CD4-positive, alpha-beta memory T cell (primary cell): ENCODE data around the gene ERI3. TPM values are rescaled to one million over a fixed set of nuclear protein-coding genes. Genes with fewer than 3 reads are reported as not detected.

Experiments used
- CTCF ChIA-PET: fragments of 350-600 bp; sonication (Branson Sonifier 250); formaldehyde crosslinking; loops from one replicate; lab custom pipeline; 2021; ENCODE audit warnings: inconsistent platforms; ENCODE audit not compliant: partially characterized antibody; lab: Charles Lee
- POLR2A ChIA-PET: fragments of 350-600 bp; sonication (Branson Sonifier 250); formaldehyde crosslinking; loops from one replicate; lab custom pipeline; 2021; ENCODE audit not compliant: partially characterized antibody; lab: Charles Lee
- DNase-seq, 5 donors: peaks; one replicate each; pipeline versions ENCODE4 v3.0.0 to v3.0.0-alpha.2; 2020 to 2022; ENCODE audit warnings: mixed read lengths in 1 of 5
- H3K27ac ChIP-seq: one replicate; pipeline ENCODE4 v1.7.0; 2013; ENCODE audit warnings: low read depth, low read length
- H3K27me3 ChIP-seq: 2 replicates; pipeline ENCODE4 v1.7.0; 2013; ENCODE audit warnings: mild to moderate bottlenecking, low read length, moderate library complexity; ENCODE audit not compliant: insufficient read depth
- H3K36me3 ChIP-seq: 2 replicates; pipeline ENCODE4 v1.7.0; 2013; ENCODE audit warnings: mild to moderate bottlenecking, low read length, moderate library complexity; ENCODE audit not compliant: insufficient read depth
- H3K4me1 ChIP-seq: 2 replicates; pipeline ENCODE4 v1.7.0; 2013; ENCODE audit warnings: mild to moderate bottlenecking, low read length, moderate library complexity; ENCODE audit not compliant: insufficient read depth
- H3K4me3 ChIP-seq, 2 donors: one replicate each; pipeline ENCODE4 v1.7.0; 2013; ENCODE audit warnings: low read length in 2 of 2, mild to moderate bottlenecking in 1 of 2
- H3K9me3 ChIP-seq, 2 donors: one replicate each; pipeline ENCODE4 v1.7.0; 2013; ENCODE audit warnings: low read length in 2 of 2, control low read depth in 1 of 2; ENCODE audit not compliant: control insufficient read depth in 1 of 2
- H3K27ac Mint-ChIP-seq, 7 donors: one replicate each; pipeline ENCODE4 v1.8.0; 2020 to 2021; ENCODE audit warnings: mixed read lengths in 7 of 7, mild to moderate bottlenecking in 6 of 7, inconsistent platforms in 3 of 7, moderate library complexity in 3 of 7
- H3K27me3 Mint-ChIP-seq, 2 donors: one replicate each; pipeline ENCODE4 v1.8.0; 2020 to 2021; ENCODE audit warnings: mixed read lengths in 2 of 2
- H3K36me3 Mint-ChIP-seq, 2 donors: one replicate each; pipeline ENCODE4 v1.8.0; 2020 to 2021; ENCODE audit warnings: mixed read lengths in 2 of 2, inconsistent platforms in 1 of 2, mild to moderate bottlenecking in 1 of 2
- H3K4me1 Mint-ChIP-seq, 4 donors: one replicate each; pipeline ENCODE4 v1.8.0; 2020 to 2021; ENCODE audit warnings: mixed read lengths in 4 of 4, mild to moderate bottlenecking in 1 of 4
- H3K4me3 Mint-ChIP-seq, 8 donors: one replicate each; pipeline ENCODE4 v1.8.0; 2020 to 2021; ENCODE audit warnings: mixed read lengths in 8 of 8, mild to moderate bottlenecking in 7 of 8, moderate library complexity in 6 of 8, inconsistent platforms in 3 of 8
- H3K9me3 Mint-ChIP-seq, 8 donors: one replicate each; pipeline ENCODE4 v1.8.0; 2020 to 2021; ENCODE audit warnings: mixed read lengths in 8 of 8, mild to moderate bottlenecking in 5 of 8, inconsistent platforms in 3 of 8, moderate library complexity in 1 of 8
- intact Hi-C: fragments of 100-400 bp; cut with micrococcal nuclease; formaldehyde crosslinking; loops from one replicate; pipeline ENCODE4 v1.15.1; 2023
- polyA plus RNA-seq, 2 donors: library from polyadenylated mRNA; unstranded; fragments of 300-500 nt; fragmentation: Illumina TruSeq; gene quantifications; one replicate each; pipeline ENCODE4 v1.2.3, GENCODE V29; 2021
- total RNA-seq, 2 experiments: library from RNA; stranded (reverse); gene quantifications; one replicate each; pipeline ENCODE4 v1.2.3, GENCODE V29; 2021

The ERI3 gene
- total and polyA plus RNA-seq, 4 experiments from 2014 or later, result 26.4 to 59.4 (median 31.7) TPM

- no peak overlapping the region for H3K4me3 Mint-ChIP-seq
- CTCF ChIA-PET, result interaction anchor here (0.7 to 1.0 kb wide), 2 partner anchors 9 to 266 kb away, joined by 3 read pairs; no protein-coding TSS in a partner anchor
- Histone ChIP-seq H3K36me3 (peaks cover 29% of the 10 kb centered on the region), H3K27me3 (no peaks in the 10 kb centered on the region), H3K4me3 (no peak overlapping the region), H3K4me1 (no peaks in the 10 kb centered on the region), H3K9me3 (no peaks in the 10 kb centered on the region), H3K27ac (no peak overlapping the region)
- peaks cover 76 to 82% of the 10 kb centered on the region in 2 donors for H3K36me3 Mint-ChIP-seq
- peak overlapping the region in 1 of 7 donors; percentile 3 for H3K27ac Mint-ChIP-seq
- POLR2A ChIA-PET, result no interaction called here
- intact Hi-C loops, result no loop called here
- peak in 2 of 5 donors; percentile 1 to 11 for DNase-seq
- H3K9me3 Mint-ChIP-seq, result no peaks in the 10 kb centered on the region
- H3K27me3 Mint-ChIP-seq, result no peaks in the 10 kb centered on the region
- peaks cover 0 to 12% (median 2%) of the 10 kb centered on the region in 4 donors for H3K4me1 Mint-ChIP-seq
Observed at GRCh38 chr1:44305962-44306422, 49.1 kb downstream of the ERI3 start.

- no peak for DNase-seq
- H3K27ac Mint-ChIP-seq, result peak overlapping the region in 2 of 7 donors; percentile 30 to 31
- H3K9me3 Mint-ChIP-seq, result no peaks in the 10 kb centered on the region
- peaks cover 22% of the 10 kb centered on the region for H3K36me3 ChIP-seq
- intact Hi-C loops, result no loop called here
- H3K4me3 Mint-ChIP-seq, result no peak overlapping the region
- no peak overlapping the region for H3K4me3 ChIP-seq
- POLR2A ChIA-PET, result no interaction called here
- H3K9me3 ChIP-seq, result no peaks in the 10 kb centered on the region
- no peaks in the 10 kb centered on the region for H3K27me3 Mint-ChIP-seq
- no peaks in the 10 kb centered on the region for H3K4me1 ChIP-seq
- no peak overlapping the region for H3K27ac ChIP-seq
- H3K4me1 Mint-ChIP-seq, result peaks cover 0 to 9% (median 2%) of the 10 kb centered on the region in 4 donors
- CTCF ChIA-PET, result no interaction called here
- H3K27me3 ChIP-seq, result no peaks in the 10 kb centered on the region
- H3K36me3 Mint-ChIP-seq, result peaks cover 72 to 74% of the 10 kb centered on the region in 2 donors
Observed at GRCh38 chr1:44303532-44303931, 51.5 kb downstream of the ERI3 start.

- H3K4me3 Mint-ChIP-seq, result no peak overlapping the region
- H3K9me3 Mint-ChIP-seq, result no peaks in the 10 kb centered on the region
- DNase-seq, result no peak
- H3K27ac ChIP-seq, result no peak overlapping the region
- no peak overlapping the region for H3K27ac Mint-ChIP-seq
- intact Hi-C loops, result no loop called here
- no peaks in the 10 kb centered on the region for H3K27me3 Mint-ChIP-seq
- POLR2A ChIA-PET, result no interaction called here
- H3K4me1 Mint-ChIP-seq, result peaks cover 0 to 9% (median 2%) of the 10 kb centered on the region in 4 donors
- H3K9me3 ChIP-seq, result no peaks in the 10 kb centered on the region
- no peak overlapping the region for H3K4me3 ChIP-seq
- H3K4me1 ChIP-seq, result no peaks in the 10 kb centered on the region
- no peaks in the 10 kb centered on the region for H3K27me3 ChIP-seq
- H3K36me3 Mint-ChIP-seq, result peaks cover 65 to 70% of the 10 kb centered on the region in 2 donors
- CTCF ChIA-PET, result no interaction called here
- H3K36me3 ChIP-seq, result peaks cover 18% of the 10 kb centered on the region
Observed at GRCh38 chr1:44302541-44302940, 52.5 kb downstream of the ERI3 start.

GRCh38 chr1:44301442-44301841 is 53.6 kb downstream of the ERI3 start:
- no peaks in the 10 kb centered on the region for H3K4me1 ChIP-seq
- peaks cover 61 to 68% of the 10 kb centered on the region in 2 donors for H3K36me3 Mint-ChIP-seq
- H3K4me3 Mint-ChIP-seq, result no peak overlapping the region
- intact Hi-C loops, result no loop called here
- CTCF ChIA-PET, result no interaction called here
- no peak overlapping the region for H3K27ac ChIP-seq
- H3K27ac Mint-ChIP-seq, result no peak overlapping the region
- POLR2A ChIA-PET, result no interaction called here
- no peak overlapping the region for H3K4me3 ChIP-seq
- H3K9me3 ChIP-seq, result no peaks in the 10 kb centered on the region
- no peaks in the 10 kb centered on the region for H3K27me3 ChIP-seq
- H3K4me1 Mint-ChIP-seq, result peaks cover 0 to 9% (median 2%) of the 10 kb centered on the region in 4 donors
- H3K36me3 ChIP-seq, result peaks cover 16% of the 10 kb centered on the region
- no peak for DNase-seq
- H3K27me3 Mint-ChIP-seq, result no peaks in the 10 kb centered on the region
- H3K9me3 Mint-ChIP-seq, result no peaks in the 10 kb centered on the region

- H3K9me3 Mint-ChIP-seq, result no peaks in the 10 kb centered on the region
- no peak for DNase-seq
- Histone ChIP-seq H3K9me3 (no peaks in the 10 kb centered on the region), H3K4me3 (no peak overlapping the region), H3K36me3 (peaks cover 19% of the 10 kb centered on the region), H3K4me1 (no peaks in the 10 kb centered on the region), H3K27ac (no peak overlapping the region), H3K27me3 (no peaks in the 10 kb centered on the region)
- ChIA-PET CTCF (no interaction called here), POLR2A (no interaction called here)
- no peak overlapping the region for H3K4me3 Mint-ChIP-seq
- intact Hi-C loops, result no loop called here
- no peaks in the 10 kb centered on the region for H3K27me3 Mint-ChIP-seq
- peaks cover 0 to 4% (median 1%) of the 10 kb centered on the region in 4 donors for H3K4me1 Mint-ChIP-seq
- peaks cover 61 to 68% of the 10 kb centered on the region in 2 donors for H3K36me3 Mint-ChIP-seq
- no peak overlapping the region for H3K27ac Mint-ChIP-seq
Observed at GRCh38 chr1:44300852-44301251, 54.2 kb downstream of the ERI3 start.

GRCh38 chr1:44297695-44298400 is 57.2 kb downstream of the ERI3 start:
- peaks cover 56 to 57% of the 10 kb centered on the region in 2 donors for H3K36me3 Mint-ChIP-seq
- Histone ChIP-seq H3K4me3 (no peak overlapping the region), H3K9me3 (no peaks in the 10 kb centered on the region), H3K27me3 (no peaks in the 10 kb centered on the region), H3K36me3 (peaks cover 26% of the 10 kb centered on the region), H3K27ac (no peak overlapping the region), H3K4me1 (no peaks in the 10 kb centered on the region)
- ChIA-PET CTCF (interaction anchor here (1.1 kb wide), 1 partner anchor 24 kb away, joined by 3 read pairs; no protein-coding TSS in a partner anchor), POLR2A (no interaction called here)
- no peak for DNase-seq
- intact Hi-C loops, result no loop called here
- no peaks in the 10 kb centered on the region for H3K9me3 Mint-ChIP-seq
- no peak overlapping the region for H3K27ac Mint-ChIP-seq
- H3K4me3 Mint-ChIP-seq, result peak overlapping the region in 1 of 8 donors; percentile 9
- no peaks in the 10 kb centered on the region for H3K27me3 Mint-ChIP-seq
- H3K4me1 Mint-ChIP-seq, result peaks cover 0 to 1% (median 0%) of the 10 kb centered on the region in 4 donors

GRCh38 chr1:44296806-44297205 is 58.3 kb downstream of the ERI3 start:
- Mint-ChIP-seq H3K36me3 (peaks cover 56 to 61% of the 10 kb centered on the region in 2 donors), H3K27me3 (no peaks in the 10 kb centered on the region), H3K4me1 (peaks cover 0 to 2% (median 0%) of the 10 kb centered on the region in 4 donors), H3K4me3 (no peak overlapping the region), H3K27ac (no peak overlapping the region), H3K9me3 (no peaks in the 10 kb centered on the region)
- H3K36me3 ChIP-seq, result peaks cover 26% of the 10 kb centered on the region
- DNase-seq, result no peak
- H3K9me3 ChIP-seq, result no peaks in the 10 kb centered on the region
- H3K27ac ChIP-seq, result no peak overlapping the region
- ChIA-PET POLR2A (no interaction called here), CTCF (interaction anchor here (1.4 kb wide), 1 partner anchor 79 kb away, joined by 5 read pairs; no protein-coding TSS in a partner anchor)
- no peaks in the 10 kb centered on the region for H3K27me3 ChIP-seq
- intact Hi-C loops, result no loop called here
- H3K4me3 ChIP-seq, result no peak overlapping the region
- H3K4me1 ChIP-seq, result no peaks in the 10 kb centered on the region
